SK-N-MC (cell line): ENCODE results near the gene MND1.

Experiments
- EZH2 ChIP-seq: fragments of 200-600 bp; sonication (generic); IDR thresholded peaks from one replicate; pipeline ENCODE4 v1.6.1; 2017; ENCODE audit warnings: antibody characterized with exemption
- FOXP2 ChIP-seq: optimal IDR thresholded peaks from 2 replicates; pipeline ENCODE3; 2011; ENCODE audit warnings: mild to moderate bottlenecking, moderate library complexity; ENCODE audit not compliant: insufficient read depth; ENCODE audit errors: extremely low read length, control extremely low read depth
- POLR2AphosphoS5 ChIP-seq: IDR thresholded peaks from 2 replicates; pipeline ENCODE4 v1.6.1; 2012; ENCODE audit warnings: mild to moderate bottlenecking, low read depth, low read length, borderline replicate concordance

DNA sequence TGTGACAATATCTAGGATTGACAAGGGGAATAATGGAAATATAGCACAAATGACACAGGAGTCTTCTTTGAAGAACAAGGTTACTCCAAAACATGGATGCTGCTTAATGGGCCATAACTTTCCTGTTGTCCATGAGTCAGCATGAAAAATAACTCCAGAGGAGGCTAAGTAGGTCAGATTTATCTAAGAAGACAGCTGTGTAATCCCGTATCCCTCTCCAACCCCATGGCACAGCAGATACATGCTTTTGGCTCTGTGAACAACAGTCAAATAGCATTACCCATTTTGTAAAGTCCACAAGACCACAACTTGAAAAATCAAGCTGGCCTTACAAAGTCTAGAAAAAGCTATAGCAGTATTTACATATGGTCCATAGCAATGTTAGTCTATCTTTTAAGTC is 119.6 kb downstream of the MND1 start:
- TF ChIP-seq EZH2, result no peak
- no peak for TF ChIP-seq POLR2AphosphoS5
- TF ChIP-seq FOXP2, result no peak
